CD4-positive, CD25-positive, alpha-beta regulatory T cell (primary cell): ENCODE results near the gene ZFR. TPM values are rescaled to one million over a fixed set of nuclear protein-coding genes. Genes with fewer than 3 reads are reported as not detected.

Experiments used
- ATAC-seq, 2 donors: fragments of 150-1000 bp; cut with Tn5 transposase; one replicate each; pipeline ENCODE4 v1.10.0; 2021; ENCODE audit warnings: low read depth in 2 of 2, moderate number of reproducible peaks in 2 of 2, moderate library complexity in 1 of 2
- DNase-seq, 3 donors: peaks; one replicate each; pipeline versions ENCODE4 v3.0.0 to v3.0.0-alpha.2; 2012 to 2022; ENCODE audit warnings: mixed read lengths in 1 of 3
- H3K27ac ChIP-seq: one replicate; pipeline ENCODE4 v1.7.0; 2013; ENCODE audit warnings: mild to moderate bottlenecking, low read length; ENCODE audit not compliant: insufficient read depth, poor library complexity, severe bottlenecking
- H3K27me3 ChIP-seq: one replicate; pipeline ENCODE4 v1.7.0; 2013; ENCODE audit warnings: low read length; ENCODE audit not compliant: control insufficient read depth, insufficient read depth
- H3K36me3 ChIP-seq: one replicate; pipeline ENCODE4 v1.7.0; 2013; ENCODE audit warnings: mild to moderate bottlenecking, low read length, moderate library complexity; ENCODE audit not compliant: control insufficient read depth, insufficient read depth
- H3K4me1 ChIP-seq: 2 replicates; pipeline ENCODE4 v1.7.0; 2013; ENCODE audit warnings: mild to moderate bottlenecking, low read length; ENCODE audit not compliant: insufficient read depth, control insufficient read depth, poor library complexity, severe bottlenecking
- H3K4me3 ChIP-seq: one replicate; pipeline ENCODE4 v1.7.0; 2013; ENCODE audit warnings: low read depth, mild to moderate bottlenecking, low read length, moderate library complexity
- H3K9me3 ChIP-seq, 2 experiments: 1 replicate in 1 of 2; 2 replicates in 1 of 2; pipeline ENCODE4 v1.7.0; 2013; ENCODE audit warnings: low read length in 2 of 2, mild to moderate bottlenecking in 1 of 2, moderate library complexity in 1 of 2; ENCODE audit not compliant: control insufficient read depth in 2 of 2
- H3K27ac Mint-ChIP-seq, 3 donors: one replicate each; pipeline ENCODE4 v1.8.0; 2020 to 2022; ENCODE audit warnings: mild to moderate bottlenecking in 3 of 3, mixed read lengths in 3 of 3, moderate library complexity in 2 of 3
- H3K27me3 Mint-ChIP-seq: one replicate; pipeline ENCODE4 v1.8.0; 2022; ENCODE audit warnings: mild to moderate bottlenecking, mixed read lengths
- H3K36me3 Mint-ChIP-seq: one replicate; pipeline ENCODE4 v1.8.0; 2020; ENCODE audit warnings: mixed read lengths
- H3K4me1 Mint-ChIP-seq, 4 donors: one replicate each; pipeline ENCODE4 v1.8.0; 2020 to 2022; ENCODE audit warnings: mixed read lengths in 4 of 4, mild to moderate bottlenecking in 1 of 4
- H3K4me3 Mint-ChIP-seq, 4 donors: one replicate each; pipeline ENCODE4 v1.8.0; 2020 to 2022; ENCODE audit warnings: mild to moderate bottlenecking in 4 of 4, mixed read lengths in 4 of 4, moderate library complexity in 3 of 4
- H3K9me3 Mint-ChIP-seq, 7 donors: one replicate each; pipeline ENCODE4 v1.8.0; 2020 to 2022; ENCODE audit warnings: mixed read lengths in 7 of 7, mild to moderate bottlenecking in 3 of 7, moderate library complexity in 2 of 7
- polyA plus RNA-seq, 4 donors: library from polyadenylated mRNA; unstranded; fragments of 300-500 nt; fragmentation: Illumina TruSeq; gene quantifications; one replicate each; pipeline ENCODE4 v1.2.3, GENCODE V29; 2021
- total RNA-seq: library from RNA; stranded (reverse); gene quantifications from one replicate; pipeline ENCODE4 v1.2.3, GENCODE V29; 2022

The ZFR gene
- total and polyA plus RNA-seq, 5 donors from 2014 or later: 63.6 to 84.8 (median 74.2) TPM

DNA sequence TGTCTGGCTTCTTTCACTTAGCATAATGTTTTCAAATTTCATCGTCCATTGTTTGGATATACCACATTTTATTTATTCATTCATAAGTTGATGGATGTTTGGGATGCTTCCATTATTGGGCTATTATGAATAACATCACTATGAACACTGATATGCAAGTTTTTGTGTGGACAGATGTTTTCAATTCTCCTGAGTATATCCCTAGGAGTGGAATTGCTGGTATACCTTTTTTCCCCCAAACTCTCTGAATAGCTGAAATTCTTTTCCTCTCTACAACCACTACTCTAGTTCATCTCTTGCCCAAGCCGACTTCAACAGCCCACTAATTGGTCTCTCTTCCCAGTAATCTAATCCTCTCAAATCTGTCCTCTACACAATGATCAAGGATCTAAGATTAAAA lies 4.7 kb upstream of the ZFR start:
- H3K9me3 Mint-ChIP-seq: peaks cover 0 to 2% (median 0%) of the 10 kb centered on the region in 7 donors
- Histone ChIP-seq H3K36me3 (no peaks in the 10 kb centered on the region), H3K4me1 (peaks cover 5% of the 10 kb centered on the region), H3K4me3 (no peak overlapping the region), H3K27me3 (no peaks in the 10 kb centered on the region), H3K9me3 (no peaks in the 10 kb centered on the region), H3K27ac (no peak overlapping the region)
- H3K27me3 Mint-ChIP-seq: peaks cover 6% of the 10 kb centered on the region
- peak overlapping the region in 2 of 4 donors; percentile 51 to 71 for H3K4me3 Mint-ChIP-seq
- DNase-seq (no peak), ATAC-seq (no peak)
- no peak overlapping the region for H3K27ac Mint-ChIP-seq
- H3K4me1 Mint-ChIP-seq: peaks cover 0 to 10% (median 2%) of the 10 kb centered on the region in 4 donors
- H3K36me3 Mint-ChIP-seq: no peaks in the 10 kb centered on the region

DNA sequence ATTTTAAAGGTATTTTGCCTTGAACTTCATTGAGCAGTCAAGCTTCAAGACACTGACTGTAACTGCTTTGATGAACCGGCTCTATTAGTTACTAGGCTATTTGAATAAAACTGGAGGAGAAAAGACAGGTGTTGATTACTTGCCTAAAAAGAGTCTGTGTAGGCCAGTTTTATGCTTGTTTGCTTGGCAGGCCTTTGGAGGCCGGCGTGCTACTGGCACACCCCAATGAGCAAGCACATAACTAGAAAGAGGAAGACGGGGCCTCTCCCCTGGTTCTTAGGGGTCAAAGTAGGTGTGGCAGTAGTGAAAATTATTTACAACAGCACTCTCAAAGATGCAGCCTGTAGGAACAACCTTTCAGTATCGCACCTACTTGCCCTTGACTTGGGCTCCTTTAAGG lies 2.1 kb upstream of the ZFR start:
- DNase-seq (no peak), ATAC-seq (no peak)
- peak overlapping the region; percentile 59 to 92 (median 74) for H3K4me3 Mint-ChIP-seq
- no peak overlapping the region for H3K27ac ChIP-seq
- H3K36me3 ChIP-seq: no peaks in the 10 kb centered on the region
- peaks cover 0 to 2% (median 0%) of the 10 kb centered on the region in 7 donors for H3K9me3 Mint-ChIP-seq
- H3K27me3 Mint-ChIP-seq: no peaks in the 10 kb centered on the region
- H3K36me3 Mint-ChIP-seq: peaks cover 5% of the 10 kb centered on the region
- H3K4me3 ChIP-seq: no peak overlapping the region
- peaks cover 24% of the 10 kb centered on the region for H3K4me1 ChIP-seq
- H3K4me1 Mint-ChIP-seq: peaks cover 15 to 28% (median 17%) of the 10 kb centered on the region in 4 donors
- no peak overlapping the region for H3K27ac Mint-ChIP-seq
- no peaks in the 10 kb centered on the region for H3K9me3 ChIP-seq
- H3K27me3 ChIP-seq: no peaks in the 10 kb centered on the region

DNA sequence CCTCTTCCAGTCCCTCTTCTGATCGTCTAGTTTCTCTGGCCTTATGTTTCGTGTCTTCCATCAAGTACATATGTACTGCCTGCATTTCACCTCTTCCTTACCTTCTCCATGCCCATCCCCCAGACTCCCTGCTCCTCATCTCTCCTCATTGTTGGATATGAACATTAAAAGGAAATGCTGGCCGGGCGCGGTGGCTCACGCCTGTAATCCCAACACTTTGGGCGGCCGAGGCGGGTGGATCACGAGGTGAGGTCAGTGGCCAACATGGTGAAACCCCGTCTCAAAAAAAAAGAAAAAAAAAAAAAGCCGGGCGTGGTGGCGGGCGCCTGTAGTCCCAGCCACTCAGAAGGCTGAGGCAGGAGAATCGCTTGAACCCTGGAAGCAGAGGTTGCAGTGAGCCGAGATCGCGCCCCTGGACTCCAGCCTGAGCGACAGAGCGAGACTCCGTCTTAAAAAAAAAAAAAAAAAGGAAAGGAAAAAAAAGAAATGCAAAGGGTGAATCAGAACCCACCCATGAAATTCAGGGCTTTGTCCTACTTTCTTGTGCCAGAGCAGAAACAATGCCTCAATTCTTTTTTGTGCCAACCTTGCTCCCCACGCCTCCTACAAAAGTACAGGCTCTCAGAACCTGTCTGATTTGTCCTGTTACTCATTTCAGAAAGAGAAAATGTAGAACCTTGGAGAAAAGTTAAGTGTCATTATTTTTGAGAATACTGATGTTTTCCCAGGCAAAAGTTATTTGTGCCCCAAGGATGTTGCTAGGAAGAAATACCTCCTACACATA lies 1.5 kb upstream of the ZFR start:
- Mint-ChIP-seq H3K4me3 (peak overlapping the region; percentile 90 to 94 (median 93)), H3K36me3 (peaks cover 8% of the 10 kb centered on the region), H3K4me1 (peaks cover 19 to 34% (median 23%) of the 10 kb centered on the region in 4 donors), H3K27me3 (no peaks in the 10 kb centered on the region), H3K27ac (peak overlapping the region in 2 of 3 donors; percentile 69 to 84), H3K9me3 (peaks cover 0 to 2% (median 0%) of the 10 kb centered on the region in 7 donors)
- H3K4me1 ChIP-seq: peaks cover 26% of the 10 kb centered on the region
- DNase-seq: no peak
- H3K4me3 ChIP-seq: no peak overlapping the region
- H3K27me3 ChIP-seq: no peaks in the 10 kb centered on the region
- ATAC-seq: no peak
- H3K27ac ChIP-seq: no peak overlapping the region
- H3K9me3 ChIP-seq: no peaks in the 10 kb centered on the region
- H3K36me3 ChIP-seq: no peaks in the 10 kb centered on the region

DNA sequence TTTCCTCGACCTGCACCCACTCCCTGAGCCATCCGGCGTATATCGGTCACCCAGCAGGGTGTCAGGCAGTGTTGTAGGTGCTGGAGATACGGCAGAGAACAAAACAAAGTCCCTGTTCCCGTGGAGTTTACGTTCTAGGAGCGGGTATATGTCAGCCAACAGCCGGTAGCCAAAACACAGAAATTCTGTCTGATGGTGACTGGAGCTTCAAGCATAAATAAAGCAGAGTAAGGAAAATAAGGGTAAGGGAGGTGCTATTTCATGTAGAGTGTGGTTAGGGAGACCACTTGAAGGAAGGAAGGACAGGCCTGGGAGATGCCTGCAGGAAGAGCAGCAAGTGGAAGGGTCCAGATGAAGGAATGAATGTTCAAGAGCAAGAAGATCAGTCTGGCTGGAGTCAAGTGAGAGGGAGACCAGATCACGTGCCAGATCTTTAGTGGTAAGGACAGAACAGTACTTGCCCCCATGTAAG lies 783 bp upstream of the ZFR start:
- Mint-ChIP-seq H3K9me3 (peaks cover 0 to 2% (median 0%) of the 10 kb centered on the region in 7 donors), H3K27ac (peak overlapping the region; percentile 64 to 84 (median 69))

DNA sequence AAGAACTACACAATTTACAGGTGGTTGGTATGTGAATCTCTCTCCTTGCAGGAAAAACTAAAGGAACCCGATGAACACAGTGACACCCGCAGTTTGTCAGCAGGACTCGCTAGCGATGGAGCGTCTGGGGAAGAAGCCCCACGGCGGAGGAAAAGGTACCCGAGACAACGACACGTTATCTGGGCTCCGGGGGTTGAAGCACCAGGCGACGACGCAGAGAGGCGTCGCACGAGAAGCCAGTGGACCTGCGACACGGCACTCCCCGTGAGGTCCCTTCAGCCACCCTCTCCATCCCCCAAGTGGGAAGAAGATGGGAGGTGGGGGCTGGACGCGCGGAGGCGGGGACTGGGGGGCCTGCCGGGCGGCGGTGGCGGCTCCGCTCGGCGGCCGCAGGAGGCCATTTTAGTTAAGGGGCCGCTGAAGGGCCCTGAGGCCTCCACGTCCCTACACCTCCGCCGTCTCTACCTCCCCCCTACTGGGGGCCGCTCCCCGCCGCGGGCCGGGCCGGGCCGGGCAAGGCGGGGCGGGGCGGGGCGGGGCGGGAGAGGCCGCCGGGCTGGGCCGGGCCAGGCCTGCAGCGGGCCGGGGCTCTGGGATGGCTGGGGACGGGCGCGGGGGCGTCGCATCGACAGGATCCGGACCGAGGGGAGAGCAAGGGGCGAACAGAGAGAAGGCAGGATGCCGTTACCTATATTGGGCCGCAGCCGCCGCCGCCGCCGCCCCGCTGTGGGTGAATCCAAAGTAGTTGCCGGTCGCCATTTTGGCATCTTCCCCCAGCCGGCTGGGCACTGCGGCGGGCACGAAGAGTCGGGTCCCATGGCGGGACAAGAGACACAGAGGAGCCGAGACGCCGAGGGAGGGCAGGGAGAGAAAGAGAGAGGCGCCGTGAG lies 754 bp downstream of the ZFR start:
- H3K4me1 ChIP-seq: peaks cover 38% of the 10 kb centered on the region
- Mint-ChIP-seq H3K36me3 (peaks cover 8% of the 10 kb centered on the region), H3K4me1 (peaks cover 26 to 51% (median 34%) of the 10 kb centered on the region in 4 donors), H3K27me3 (no peaks in the 10 kb centered on the region), H3K9me3 (peaks cover 0 to 2% (median 0%) of the 10 kb centered on the region in 7 donors), H3K4me3 (peak overlapping the region; percentile 93 to 96 (median 94)), H3K27ac (peak overlapping the region; percentile 91 to 97 (median 96))
- peak; percentile 29 to 31 for ATAC-seq
- H3K27ac ChIP-seq: peak overlapping the region; percentile 91
- peak overlapping the region; percentile 79 for H3K4me3 ChIP-seq
- H3K27me3 ChIP-seq: no peaks in the 10 kb centered on the region
- H3K36me3 ChIP-seq: no peaks in the 10 kb centered on the region
- no peaks in the 10 kb centered on the region for H3K9me3 ChIP-seq
- DNase-seq: peak; percentile 43 to 58 (median 51)

More for the DNA sequence above, 783 bp upstream of the ZFR start:
- Histone ChIP-seq H3K27ac (no peak overlapping the region), H3K36me3 (no peaks in the 10 kb centered on the region), H3K4me3 (peak overlapping the region; percentile 66), H3K27me3 (no peaks in the 10 kb centered on the region), H3K9me3 (no peaks in the 10 kb centered on the region), H3K4me1 (peaks cover 26% of the 10 kb centered on the region)
- Mint-ChIP-seq H3K36me3 (peaks cover 8% of the 10 kb centered on the region), H3K4me3 (peak overlapping the region; percentile 48 to 94 (median 92)), H3K27me3 (no peaks in the 10 kb centered on the region), H3K4me1 (peaks cover 19 to 37% (median 25%) of the 10 kb centered on the region in 4 donors)
- no peak for ATAC-seq
- no peak for DNase-seq

DNA sequence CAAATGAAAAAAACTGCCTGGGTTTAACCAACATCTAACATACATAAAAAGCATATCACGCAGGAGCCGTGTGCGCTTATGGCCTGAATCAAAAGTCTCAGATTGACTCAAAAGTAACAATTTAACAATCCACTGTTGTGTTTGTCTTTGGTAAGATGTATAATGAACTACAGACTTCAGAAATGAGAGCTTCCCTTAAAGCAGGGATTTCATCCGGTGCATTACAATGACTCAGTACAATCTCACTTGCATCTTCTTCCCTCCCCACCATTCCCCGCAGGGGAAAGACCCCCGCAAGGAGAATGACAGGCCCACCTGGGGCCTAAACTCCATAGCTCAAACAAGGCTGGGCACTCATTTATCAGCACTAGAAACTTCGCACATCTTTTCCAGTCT lies 1.4 kb downstream of the ZFR start:
- Histone ChIP-seq H3K4me3 (peak overlapping the region; percentile 79), H3K4me1 (peaks cover 41% of the 10 kb centered on the region), H3K27me3 (no peaks in the 10 kb centered on the region), H3K27ac (peak overlapping the region; percentile 91), H3K9me3 (no peaks in the 10 kb centered on the region), H3K36me3 (no peaks in the 10 kb centered on the region)
- Mint-ChIP-seq H3K9me3 (peaks cover 0 to 2% (median 0%) of the 10 kb centered on the region in 7 donors), H3K27me3 (no peaks in the 10 kb centered on the region), H3K4me3 (peak overlapping the region; percentile 93 to 96 (median 94)), H3K36me3 (peaks cover 8% of the 10 kb centered on the region), H3K27ac (peak overlapping the region; percentile 91 to 97 (median 96)), H3K4me1 (peaks cover 28 to 57% (median 37%) of the 10 kb centered on the region in 4 donors)
- DNase-seq (peak in 2 of 3 donors; percentile 10 to 52), ATAC-seq (no peak)

DNA sequence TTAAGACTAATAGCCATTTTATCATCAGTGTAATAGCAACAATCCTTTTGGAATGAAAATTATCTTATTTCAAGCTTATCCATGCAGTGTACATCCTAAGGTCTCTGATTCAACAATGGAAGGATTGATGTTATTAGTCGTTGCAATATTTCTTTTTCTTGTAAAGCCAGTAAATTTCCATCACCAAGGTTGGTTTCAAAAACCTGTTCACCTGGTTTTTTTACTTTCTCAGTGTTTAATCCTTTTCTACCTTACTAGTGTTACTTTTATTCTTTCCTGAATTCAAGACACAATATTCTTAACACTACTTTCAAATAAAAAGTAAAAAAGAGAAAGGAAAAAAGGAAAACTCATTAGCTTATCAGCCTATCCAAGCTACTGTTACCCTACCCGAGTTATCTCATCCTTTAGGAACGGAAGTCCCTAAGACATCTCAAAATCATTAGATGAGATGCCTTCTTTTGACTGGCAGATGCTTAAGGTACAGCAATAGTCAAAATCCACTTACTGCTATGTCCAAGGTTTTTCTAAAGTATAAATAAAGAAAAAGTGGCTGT lies 5.4 kb downstream of the ZFR start:
- H3K36me3 ChIP-seq: no peaks in the 10 kb centered on the region
- ATAC-seq: no peak
- H3K27me3 Mint-ChIP-seq: no peaks in the 10 kb centered on the region
- no peak overlapping the region for H3K27ac Mint-ChIP-seq
- peaks cover 34 to 81% (median 57%) of the 10 kb centered on the region in 4 donors for H3K4me1 Mint-ChIP-seq
- H3K27me3 ChIP-seq: no peaks in the 10 kb centered on the region
- H3K4me3 ChIP-seq: peak overlapping the region; percentile 51
- H3K4me3 Mint-ChIP-seq: peak overlapping the region in 3 of 4 donors; percentile 43 to 63 (median 43)
- H3K9me3 Mint-ChIP-seq: no peaks in the 10 kb centered on the region
- H3K36me3 Mint-ChIP-seq: peaks cover 8% of the 10 kb centered on the region
- DNase-seq: no peak
- H3K9me3 ChIP-seq: no peaks in the 10 kb centered on the region
- peaks cover 51% of the 10 kb centered on the region for H3K4me1 ChIP-seq
- H3K27ac ChIP-seq: no peak overlapping the region
